IPS-18a (cell line): ENCODE data around the gene HFM1.

Experiments used
- H3K27ac ChIP-seq: one replicate; pipeline ENCODE4 v1.5.1; 2013; ENCODE audit warnings: low read length
- H3K27me3 ChIP-seq: one replicate; pipeline ENCODE4 v1.6.1; 2013; ENCODE audit warnings: mild to moderate bottlenecking, low read length; ENCODE audit not compliant: control insufficient read depth, insufficient read depth
- H3K36me3 ChIP-seq: one replicate; pipeline ENCODE4 v1.6.1; 2013; ENCODE audit warnings: low read depth, low read length; ENCODE audit not compliant: control insufficient read depth
- H3K4me1 ChIP-seq: one replicate; pipeline ENCODE4 v1.6.1; 2013; ENCODE audit warnings: low read depth, low read length; ENCODE audit not compliant: control insufficient read depth
- H3K4me3 ChIP-seq: one replicate; pipeline ENCODE4 v1.5.1; 2013; ENCODE audit warnings: low read length
- H3K9ac ChIP-seq: one replicate; pipeline ENCODE4 v1.6.1; 2013; ENCODE audit warnings: mild to moderate bottlenecking, low read length, moderate library complexity
- H3K9me3 ChIP-seq: one replicate; pipeline ENCODE4 v1.6.1; 2013; ENCODE audit warnings: low read depth, low read length; ENCODE audit not compliant: control insufficient read depth

Gene HFM1

GRCh38 chr1:91349524-91349923, 55.1 kb downstream of the HFM1 start:
- no peak overlapping the region for H3K4me3 ChIP-seq
- H3K9ac ChIP-seq, result no peak overlapping the region
- H3K27ac ChIP-seq, result no peak overlapping the region
- no peaks in the 10 kb centered on the region for H3K27me3 ChIP-seq
- H3K9me3 ChIP-seq, result no peaks in the 10 kb centered on the region
- H3K4me1 ChIP-seq, result no peaks in the 10 kb centered on the region
- no peaks in the 10 kb centered on the region for H3K36me3 ChIP-seq

- Histone ChIP-seq H3K4me1 (no peaks in the 10 kb centered on the region), H3K9ac (no peak overlapping the region), H3K4me3 (no peak overlapping the region), H3K9me3 (no peaks in the 10 kb centered on the region), H3K36me3 (no peaks in the 10 kb centered on the region), H3K27ac (no peak overlapping the region), H3K27me3 (no peaks in the 10 kb centered on the region)
These were observed 57.8 kb downstream of the HFM1 start for GRCh38 chr1:91346824-91347223.

GRCh38 chr1:91345395-91346005, 59.1 kb downstream of the HFM1 start:
- Histone ChIP-seq H3K4me3 (no peak overlapping the region), H3K4me1 (no peaks in the 10 kb centered on the region), H3K9me3 (no peaks in the 10 kb centered on the region), H3K27me3 (no peaks in the 10 kb centered on the region), H3K27ac (no peak overlapping the region), H3K9ac (no peak overlapping the region), H3K36me3 (no peaks in the 10 kb centered on the region)

GRCh38 chr1:91338501-91338900, 66.1 kb downstream of the HFM1 start:
- no peaks in the 10 kb centered on the region for H3K4me1 ChIP-seq
- H3K9ac ChIP-seq, result no peak overlapping the region
- H3K4me3 ChIP-seq, result no peak overlapping the region
- H3K27ac ChIP-seq, result no peak overlapping the region
- H3K36me3 ChIP-seq, result no peaks in the 10 kb centered on the region
- no peaks in the 10 kb centered on the region for H3K27me3 ChIP-seq
- no peaks in the 10 kb centered on the region for H3K9me3 ChIP-seq

GRCh38 chr1:91335603-91336002, 69.0 kb downstream of the HFM1 start:
- Histone ChIP-seq H3K9me3 (no peaks in the 10 kb centered on the region), H3K4me3 (no peak overlapping the region), H3K4me1 (no peaks in the 10 kb centered on the region), H3K36me3 (no peaks in the 10 kb centered on the region), H3K27ac (no peak overlapping the region), H3K27me3 (no peaks in the 10 kb centered on the region), H3K9ac (no peak overlapping the region)

GRCh38 chr1:91334856-91335255, 69.8 kb downstream of the HFM1 start:
- Histone ChIP-seq H3K27me3 (no peaks in the 10 kb centered on the region), H3K27ac (no peak overlapping the region), H3K36me3 (no peaks in the 10 kb centered on the region), H3K4me1 (no peaks in the 10 kb centered on the region), H3K9me3 (no peaks in the 10 kb centered on the region), H3K4me3 (no peak overlapping the region), H3K9ac (no peak overlapping the region)

GRCh38 chr1:91325456-91325855, 79.2 kb downstream of the HFM1 start:
- H3K4me1 ChIP-seq, result no peaks in the 10 kb centered on the region
- no peak overlapping the region for H3K9ac ChIP-seq
- H3K4me3 ChIP-seq, result no peak overlapping the region
- no peaks in the 10 kb centered on the region for H3K27me3 ChIP-seq
- no peak overlapping the region for H3K27ac ChIP-seq
- no peaks in the 10 kb centered on the region for H3K36me3 ChIP-seq
- no peaks in the 10 kb centered on the region for H3K9me3 ChIP-seq

- Histone ChIP-seq H3K4me1 (no peaks in the 10 kb centered on the region), H3K27ac (no peak overlapping the region), H3K4me3 (no peak overlapping the region), H3K9me3 (peaks cover 7% of the 10 kb centered on the region), H3K36me3 (no peaks in the 10 kb centered on the region), H3K27me3 (no peaks in the 10 kb centered on the region), H3K9ac (no peak overlapping the region)
These were observed 90.0 kb downstream of the HFM1 start for GRCh38 chr1:91314643-91315042.

- Histone ChIP-seq H3K4me3 (no peak overlapping the region), H3K27ac (no peak overlapping the region), H3K9ac (no peak overlapping the region), H3K4me1 (no peaks in the 10 kb centered on the region), H3K27me3 (no peaks in the 10 kb centered on the region), H3K36me3 (no peaks in the 10 kb centered on the region), H3K9me3 (peaks cover 17% of the 10 kb centered on the region)
These were observed 93.0 kb downstream of the HFM1 start for GRCh38 chr1:91311672-91312071.

- Histone ChIP-seq H3K27me3 (no peaks in the 10 kb centered on the region), H3K9ac (no peak overlapping the region), H3K36me3 (no peaks in the 10 kb centered on the region), H3K9me3 (peaks cover 17% of the 10 kb centered on the region), H3K4me1 (no peaks in the 10 kb centered on the region), H3K27ac (no peak overlapping the region), H3K4me3 (no peak overlapping the region)
These were observed 96.1 kb downstream of the HFM1 start for GRCh38 chr1:91308544-91308943.

- Histone ChIP-seq H3K27me3 (no peaks in the 10 kb centered on the region), H3K4me1 (no peaks in the 10 kb centered on the region), H3K4me3 (no peak overlapping the region), H3K9ac (no peak overlapping the region), H3K27ac (no peak overlapping the region), H3K36me3 (no peaks in the 10 kb centered on the region), H3K9me3 (peaks cover 17% of the 10 kb centered on the region)
These were observed 96.7 kb downstream of the HFM1 start for GRCh38 chr1:91307784-91308409.

GRCh38 chr1:91303165-91303564, 101.5 kb downstream of the HFM1 start:
- Histone ChIP-seq H3K27ac (no peak overlapping the region), H3K4me3 (no peak overlapping the region), H3K9ac (no peak overlapping the region), H3K36me3 (no peaks in the 10 kb centered on the region), H3K4me1 (no peaks in the 10 kb centered on the region), H3K27me3 (no peaks in the 10 kb centered on the region), H3K9me3 (no peaks in the 10 kb centered on the region)
